Measurements from ENCODE around the gene ISX. TPM values are rescaled to one million over a fixed set of nuclear protein-coding genes. Genes with fewer than 3 reads are reported as not detected.

ISX gene
- total RNA-seq, 2 experiments from 2014 or later: not detected

DNA sequence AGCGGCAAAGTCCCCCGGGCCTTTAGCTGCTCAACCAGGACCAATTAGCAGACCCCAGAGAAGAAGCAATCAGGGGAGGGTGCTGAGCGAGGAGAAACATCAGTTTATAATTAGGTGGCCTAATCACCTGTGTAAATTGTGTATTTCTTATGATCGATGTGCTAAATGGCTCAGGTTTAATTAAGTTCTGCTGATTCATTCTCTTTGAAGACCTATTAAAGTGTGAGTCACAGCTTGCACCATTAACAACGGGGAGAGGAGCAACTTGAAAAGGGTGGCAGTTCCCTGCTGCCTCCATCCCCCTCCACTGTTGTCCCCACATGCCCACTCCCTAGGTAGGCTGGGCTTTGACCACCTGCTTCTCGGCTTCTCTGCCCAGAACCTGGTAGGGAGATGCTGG, 10.7 kb downstream of the ISX start:
- H3K4me1 ChIP-seq (ENCODE audit: insufficient read depth, low read length): no peaks in the 10 kb centered on the region
- CTCF ChIA-PET: no interaction called here

DNA sequence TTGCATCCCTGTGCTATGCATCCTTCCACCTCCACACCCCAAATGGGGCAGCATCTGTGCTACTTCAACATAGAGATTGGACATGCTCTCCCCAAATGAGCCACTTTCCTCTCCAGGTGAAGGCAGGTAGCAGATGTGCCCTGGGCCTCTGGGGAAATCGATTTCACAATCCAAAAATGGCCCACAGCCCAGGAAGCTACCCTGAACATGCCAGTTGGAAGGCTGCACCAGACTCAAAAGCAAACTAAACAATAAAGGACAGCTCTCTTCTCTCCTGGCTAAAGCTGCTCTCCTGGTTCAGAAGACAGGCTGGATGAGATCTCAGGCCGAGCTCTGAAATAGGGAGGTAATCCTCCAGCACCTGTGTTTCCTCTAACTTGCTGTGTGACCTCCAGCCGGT, 19.7 kb downstream of the ISX start:
- no peaks in the 10 kb centered on the region for H3K4me1 Mint-ChIP-seq (ENCODE audit: low read depth)
- intact Hi-C loops (cut with DNase I, micrococcal nuclease): no loop called here
- no peak overlapping the region for H3K4me3 Mint-ChIP-seq
- no peaks in the 10 kb centered on the region for H3K36me3 Mint-ChIP-seq (ENCODE audit: low read depth)
- Histone ChIP-seq H3K9me3 (ENCODE audit: control insufficient read depth in 1 of 2, insufficient read depth in 1 of 2, low read length in 2 of 2) (peaks cover 8 to 16% of the 10 kb centered on the region in 2 experiments), H3K27ac (ENCODE audit: low read depth in 1 of 2, low read length in 2 of 2) (no peak overlapping the region), H3K4me1 (ENCODE audit: insufficient read depth, low read length) (no peaks in the 10 kb centered on the region), H3K36me3 (ENCODE audit: insufficient read depth, low read length) (no peaks in the 10 kb centered on the region), H3K4me3 (ENCODE audit: low read length) (no peak overlapping the region), H3K27me3 (ENCODE audit: control insufficient read depth in 1 of 2, insufficient read depth in 2 of 2, low read length in 2 of 2) (peaks cover 2 to 3% of the 10 kb centered on the region in 2 experiments)
- ATAC-seq (ENCODE audit: poor library complexity) (no peak), DNase-seq (no peak)
- POLR2A ChIA-PET: no interaction called here
- peaks cover 10% of the 10 kb centered on the region for H3K9me3 Mint-ChIP-seq
- H3K27me3 Mint-ChIP-seq: peaks cover 24% of the 10 kb centered on the region
- CTCF ChIA-PET: no interaction called here
- no peak overlapping the region for H3K27ac Mint-ChIP-seq
- TF ChIP-seq CTCF (IDR thresholded peaks at IDR 0.05): no peak

More for the DNA sequence above, 10.7 kb downstream of the ISX start:
- Mint-ChIP-seq H3K36me3 (ENCODE audit: low read depth) (no peaks in the 10 kb centered on the region), H3K9me3 (no peaks in the 10 kb centered on the region), H3K27me3 (peaks cover 16% of the 10 kb centered on the region), H3K4me3 (no peak overlapping the region), H3K27ac (no peak overlapping the region), H3K4me1 (ENCODE audit: low read depth) (no peaks in the 10 kb centered on the region)
- Histone ChIP-seq H3K27ac (ENCODE audit: low read depth in 1 of 2, low read length in 2 of 2) (no peak overlapping the region), H3K9me3 (ENCODE audit: control insufficient read depth in 1 of 2, insufficient read depth in 1 of 2, low read length in 2 of 2) (peaks cover 0 to 4% of the 10 kb centered on the region in 2 experiments), H3K36me3 (ENCODE audit: insufficient read depth, low read length) (no peaks in the 10 kb centered on the region), H3K4me3 (ENCODE audit: low read length) (no peak overlapping the region), H3K27me3 (ENCODE audit: control insufficient read depth in 1 of 2, insufficient read depth in 2 of 2, low read length in 2 of 2) (no peaks in the 10 kb centered on the region)
- ATAC-seq (ENCODE audit: poor library complexity) (no peak), DNase-seq (no peak)
- POLR2A ChIA-PET: no interaction called here
- intact Hi-C loops (cut with DNase I, micrococcal nuclease): no loop called here
- no peak for TF ChIP-seq CTCF (IDR thresholded peaks at IDR 0.05)

GRCh38 chr22:35089139-35089538, 23.2 kb downstream of the ISX start:
- CTCF ChIA-PET: no interaction called here

More at GRCh38 chr22:35089139-35089538, 23.2 kb downstream of the ISX start:
- no peak for TF ChIP-seq CTCF (IDR thresholded peaks at IDR 0.05)
- Histone ChIP-seq H3K4me1 (ENCODE audit: insufficient read depth, low read length) (no peaks in the 10 kb centered on the region), H3K27ac (ENCODE audit: low read depth in 1 of 2, low read length in 2 of 2) (no peak overlapping the region), H3K9me3 (ENCODE audit: control insufficient read depth in 1 of 2, insufficient read depth in 1 of 2, low read length in 2 of 2) (peaks cover 0 to 4% of the 10 kb centered on the region in 2 experiments), H3K4me3 (ENCODE audit: low read length) (no peak overlapping the region), H3K27me3 (ENCODE audit: control insufficient read depth in 1 of 2, insufficient read depth in 2 of 2, low read length in 2 of 2) (peaks cover 2 to 3% of the 10 kb centered on the region in 2 experiments), H3K36me3 (ENCODE audit: insufficient read depth, low read length) (no peaks in the 10 kb centered on the region)
- Mint-ChIP-seq H3K4me3 (no peak overlapping the region), H3K4me1 (ENCODE audit: low read depth) (no peaks in the 10 kb centered on the region), H3K27ac (no peak overlapping the region), H3K36me3 (ENCODE audit: low read depth) (no peaks in the 10 kb centered on the region), H3K27me3 (peaks cover 29% of the 10 kb centered on the region), H3K9me3 (peaks cover 5% of the 10 kb centered on the region)
- intact Hi-C loops (cut with DNase I, micrococcal nuclease): no loop called here
- no peak for DNase-seq
- no peak for ATAC-seq (ENCODE audit: poor library complexity)
- POLR2A ChIA-PET: no interaction called here
